ENCODE measurements around the gene PBX3.

- TF ChIP-seq CTCF (IDR thresholded peaks at IDR 0.05) = no peak
- no peak for TF ChIP-seq POLR2A (IDR thresholded peaks at IDR 0.05)
Observed at GRCh38 chr9:125896404-125896803, 149.2 kb downstream of the PBX3 start.
